ENCODE measurements around the gene FAM118B.

- TF ChIP-seq CTCF (IDR thresholded peaks at IDR 0.05; ENCODE audit: insufficient read depth, low read depth, low read length) (no peak), EZH2 (IDR thresholded peaks at IDR 0.05; ENCODE audit: insufficient read depth, low read length) (no peak)
Measured at GRCh38 chr11:126305699-126306098, 94.1 kb downstream of the FAM118B start.

Measured in astrocyte (in vitro differentiated cells and primary cell).